GM12872 (cell line): ENCODE measurements around the gene PHACTR3.

Experiments used
- CTCF ChIP-seq: IDR thresholded peaks from 3 replicates; pipeline ENCODE4 v1.5.1; 2011; ENCODE audit warnings: low read depth, mild to moderate bottlenecking, low read length, moderate library complexity; ENCODE audit not compliant: insufficient read depth

The PHACTR3 gene

DNA sequence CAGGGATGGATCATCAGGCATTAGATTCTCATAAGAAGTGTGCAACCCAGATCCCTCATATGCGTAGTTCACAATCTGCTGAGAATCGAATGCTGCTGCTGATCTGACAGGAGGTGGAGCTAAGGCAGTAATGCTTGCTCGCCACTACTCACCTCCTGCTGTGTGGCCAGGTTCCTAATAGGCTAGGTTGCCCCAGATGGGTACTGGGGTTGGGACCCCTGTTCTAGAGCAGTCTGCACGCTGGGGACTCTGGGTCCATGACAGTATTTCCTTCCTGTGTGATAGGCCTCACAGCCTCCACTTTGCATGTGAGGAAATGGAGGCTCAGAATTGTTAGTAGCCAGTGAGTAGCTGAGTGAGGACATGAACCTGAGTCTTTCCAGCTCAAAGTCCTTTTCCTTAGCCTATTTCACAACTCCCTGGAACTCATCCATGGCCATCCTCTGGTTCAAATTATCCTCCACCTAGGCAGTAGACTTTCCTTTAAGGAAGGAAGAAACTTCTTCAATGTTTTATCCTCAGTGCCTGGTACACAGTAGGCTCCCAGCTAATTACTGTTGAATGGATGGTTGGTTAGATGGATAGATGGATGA, 211.9 kb downstream of the PHACTR3 start:
- TF ChIP-seq CTCF, result no peak

- no peak for TF ChIP-seq CTCF
Measured at GRCh38 chr20:59817406-59817805, 213.1 kb downstream of the PHACTR3 start.

DNA sequence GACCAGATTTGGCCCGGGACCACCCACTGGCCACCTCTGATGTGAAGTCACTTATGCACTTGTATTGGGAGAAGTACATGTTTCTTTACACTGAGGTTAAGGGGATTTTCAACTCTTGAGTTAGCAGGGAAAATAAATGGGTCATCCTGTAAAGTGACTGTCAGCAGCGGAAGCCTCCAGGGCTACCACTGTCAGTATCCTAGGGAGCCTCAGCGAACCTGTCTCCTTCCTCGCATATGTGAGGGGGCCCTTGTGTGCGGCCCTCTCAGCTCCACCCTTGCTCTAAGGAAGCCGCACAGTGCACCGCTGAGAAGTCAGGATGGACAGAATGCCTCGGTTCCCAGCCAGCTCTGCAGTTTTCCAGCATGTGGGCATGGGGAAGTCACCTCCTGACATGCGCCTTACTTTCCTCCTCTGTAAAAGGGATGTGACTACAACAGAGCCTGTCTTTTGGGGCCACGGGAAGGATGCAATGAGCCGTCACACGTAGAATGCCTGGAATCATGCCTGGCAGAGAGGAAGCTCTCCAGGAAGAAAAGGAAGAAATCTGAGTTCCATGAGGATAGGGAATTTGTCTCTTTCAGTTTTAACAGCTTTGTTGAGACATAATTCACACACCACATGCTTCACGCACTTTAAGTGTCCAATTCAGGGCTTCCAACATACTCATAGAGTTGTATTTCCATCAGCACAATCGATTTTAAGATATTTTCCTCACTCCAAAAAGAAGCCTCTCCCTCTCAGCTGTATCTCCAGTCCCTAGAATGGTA, 213.7 kb downstream of the PHACTR3 start:
- TF ChIP-seq CTCF, result no peak

DNA sequence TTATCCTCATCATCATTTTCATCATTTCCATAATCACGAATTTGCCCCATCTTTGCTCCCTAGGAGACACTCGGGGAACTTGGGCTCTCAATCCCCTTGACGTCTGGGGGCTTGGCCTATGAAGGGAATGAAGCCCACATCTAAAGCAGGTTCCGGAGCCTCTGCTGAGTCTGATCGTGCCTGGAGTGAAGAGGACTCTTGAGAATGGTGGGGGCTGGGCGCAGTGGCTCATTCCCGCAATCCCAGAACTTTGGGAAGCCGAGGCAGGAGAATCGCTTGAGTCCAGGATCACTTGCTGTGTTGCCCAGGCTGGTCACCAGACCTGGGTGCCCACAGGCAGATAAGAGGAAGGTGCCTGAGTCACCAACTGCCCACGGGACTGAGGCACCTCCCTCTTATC, 214.6 kb downstream of the PHACTR3 start:
- no peak for TF ChIP-seq CTCF

- TF ChIP-seq CTCF, result no peak
Measured at GRCh38 chr20:59819496-59820203, 215.3 kb downstream of the PHACTR3 start.

DNA sequence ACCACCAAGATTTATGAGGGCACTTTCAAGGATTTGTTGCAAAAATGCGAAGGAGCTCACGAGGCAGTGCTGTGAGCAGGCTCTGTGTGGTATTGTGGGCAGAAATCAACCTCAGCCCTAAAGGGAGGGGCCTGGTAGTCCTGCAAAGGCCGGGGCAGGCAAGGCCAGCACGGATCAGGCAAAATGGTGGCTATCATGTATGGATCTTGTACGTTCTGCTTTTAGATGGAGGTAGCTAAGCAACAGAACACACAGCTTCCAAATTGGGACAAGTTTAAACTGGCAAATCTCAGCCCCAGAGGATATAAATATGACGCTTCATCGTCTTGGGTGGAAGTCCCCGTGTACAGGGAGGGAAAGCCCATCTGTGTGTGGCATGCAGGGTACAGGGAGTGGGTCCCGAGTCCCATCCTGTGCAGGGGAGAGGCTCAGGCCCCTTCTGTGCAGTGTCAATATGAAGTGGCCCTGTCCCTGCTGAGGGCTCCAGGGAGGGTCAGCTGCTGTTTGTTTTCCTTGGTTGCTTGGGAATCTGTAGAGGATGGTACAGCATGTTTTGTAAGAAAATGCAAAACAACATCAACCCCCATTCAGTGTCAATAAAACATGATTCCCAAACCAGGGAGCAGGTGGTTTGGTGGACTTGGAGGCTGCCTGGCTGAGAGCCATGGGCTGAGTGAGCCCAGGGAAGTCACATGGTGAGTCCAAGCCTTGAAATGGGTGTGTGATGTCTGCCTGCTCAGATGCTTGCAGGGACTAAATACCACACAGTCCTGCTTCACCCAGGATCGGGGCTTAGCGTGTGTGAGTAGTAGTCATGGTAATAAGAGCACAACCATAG, 216.1 kb downstream of the PHACTR3 start:
- TF ChIP-seq CTCF, result no peak

DNA sequence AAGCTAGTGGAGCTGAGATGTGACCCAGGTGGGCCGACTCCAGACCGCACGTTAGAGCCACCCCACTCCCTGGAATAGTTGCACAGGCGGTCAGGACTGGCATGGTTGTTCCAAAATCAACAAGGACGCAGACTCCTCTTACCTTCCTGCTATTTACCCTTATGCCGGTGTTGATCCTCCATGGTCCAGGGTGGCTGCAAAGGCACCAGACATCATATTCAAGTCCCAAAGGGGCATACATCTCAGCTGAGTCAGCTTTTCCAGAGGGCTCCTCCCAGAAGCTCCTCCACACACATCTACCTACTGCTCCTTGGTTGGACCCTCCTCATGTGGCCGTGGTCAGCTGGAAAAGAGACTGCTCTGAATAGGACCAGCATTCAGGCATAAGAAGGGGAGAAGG, 216.9 kb downstream of the PHACTR3 start:
- TF ChIP-seq CTCF, result no peak
